Measurements from ENCODE around the gene EFCC1. TPM values are rescaled to one million over a fixed set of nuclear protein-coding genes. Genes with fewer than 3 reads are reported as not detected.

The EFCC1 gene
- total and polyA plus RNA-seq, 2 of the 8 experiments (the other 6 are each of a cell fraction or from before 2014, with no cell fraction given): 0.14 to 0.37 TPM

GRCh38 chr3:129061888-129062834, 61.1 kb downstream of the EFCC1 start:
- Histone ChIP-seq H3K79me1 (ENCODE audit: low read depth, low read length) (no peaks in the 10 kb centered on the region), H2BK120ac (replicated peaks; ENCODE audit: low read depth, low read length) (no peak overlapping the region), H3K23me2 (ENCODE audit: low read depth, low read length) (no peaks in the 10 kb centered on the region), H3K9me3 (ENCODE audit: insufficient read depth in 2 of 2, low read depth in 1 of 2, low read length in 1 of 2) (no peaks in the 10 kb centered on the region), H3K14ac (ENCODE audit: insufficient read length) (no peak overlapping the region), H4K8ac (ENCODE audit: extremely low read depth, insufficient read depth, low read length) (peak overlapping the region; percentile 83; the same call in 1 of the 2 replicates), H3K9ac (replicated peaks in 1 of 4; ENCODE audit: extremely low read depth in 1 of 4, low read depth in 3 of 4, low read length in 3 of 4) (no peak overlapping the region), H4K20me1 (replicated peaks in 1 of 2; ENCODE audit: control insufficient read depth in 1 of 2, insufficient read depth in 2 of 2, low read length in 2 of 2) (no peaks in the 10 kb centered on the region), H3K27me3 (replicated peaks in 1 of 4; ENCODE audit: control insufficient read depth in 3 of 4, extremely low read depth in 1 of 4, insufficient read depth in 3 of 4, low read length in 3 of 4) (no peaks in the 10 kb centered on the region), H3K4me2 (ENCODE audit: insufficient read depth in 1 of 2, low read depth in 2 of 2, low read length in 2 of 2) (no peak overlapping the region), H3K36me3 (ENCODE audit: control insufficient read depth in 2 of 4, insufficient read depth in 4 of 4, low read length in 3 of 4) (no peaks in the 10 kb centered on the region), H2BK5ac (ENCODE audit: low read depth, low read length) (no peak overlapping the region), H3K4me1 (replicated peaks in 1 of 4; ENCODE audit: control insufficient read depth in 3 of 4, insufficient read depth in 4 of 4, low read length in 3 of 4) (no peaks in the 10 kb centered on the region; a peak in 1 of 7 replicates), H2BK12ac (ENCODE audit: low read depth, low read length) (no peak overlapping the region), H2AFZ (ENCODE audit: low read length) (no peak overlapping the region; the same call in 1 of the 2 replicates), H3K4ac (replicated peaks; ENCODE audit: insufficient read length, low read depth, low read length) (no peak overlapping the region), H2BK15ac (ENCODE audit: low read length) (no peak overlapping the region), H4K91ac (replicated peaks; ENCODE audit: insufficient read length, low read length) (no peak overlapping the region), H3K27ac (ENCODE audit: low read depth, low read length) (no peak overlapping the region), H3K4me3 (ENCODE audit: extremely low read depth in 1 of 4, insufficient read depth in 2 of 4, low read depth in 3 of 4, low read length in 4 of 4) (no peak overlapping the region), H4K5ac (ENCODE audit: insufficient read length, low read depth, low read length) (no peak overlapping the region), H2AK5ac (ENCODE audit: low read depth, low read length) (no peak overlapping the region), H3K18ac (ENCODE audit: extremely low read depth, low read length) (no peak overlapping the region), H3K56ac (replicated peaks; ENCODE audit: insufficient read length, low read depth, low read length) (no peak overlapping the region), H2BK20ac (ENCODE audit: low read length) (no peak overlapping the region), H3K23ac (ENCODE audit: insufficient read length) (no peak overlapping the region), H3K79me2 (ENCODE audit: control insufficient read depth in 1 of 2, insufficient read depth in 2 of 2, low read length in 2 of 2) (no peaks in the 10 kb centered on the region)
- no peak for TF ChIP-seq POLR2A (IDR thresholded peaks at IDR 0.05; ENCODE audit: control extremely low read depth in 1 of 2, low read depth in 2 of 2, low read length in 2 of 2)
- TF ChIP-seq BRCA1 (IDR thresholded peaks at IDR 0.05; ENCODE audit: low read depth, low read length): no peak
- no peak for TF ChIP-seq RNF2 (IDR thresholded peaks at IDR 0.05; ENCODE audit: borderline replicate concordance, low read depth, low read length, missing control alignments, poor library complexity, severe bottlenecking)
- no peak for TF ChIP-seq EZH2 (IDR thresholded peaks at IDR 0.05; ENCODE audit: low read depth, low read length, severe bottlenecking)
- no peak for TF ChIP-seq CTBP2 (IDR thresholded peaks at IDR 0.05; ENCODE audit: borderline replicate concordance, insufficient read depth, insufficient read length, low read length)
- no peak for TF ChIP-seq PHF8 (conservative IDR thresholded peaks at IDR 0.05; ENCODE audit: low read depth, low read length)
- TF ChIP-seq TCF12 (IDR thresholded peaks at IDR 0.05; ENCODE audit: low read depth, low read length): no peak
- TF ChIP-seq RFX5 (IDR thresholded peaks at IDR 0.05; ENCODE audit: borderline replicate concordance, low read depth, low read length): no peak
- no peak for TF ChIP-seq SP2 (IDR thresholded peaks at IDR 0.05; ENCODE audit: low read length)
- TF ChIP-seq JUND (IDR thresholded peaks at IDR 0.05; ENCODE audit: low read length): no peak
- TF ChIP-seq CREB1 (IDR thresholded peaks at IDR 0.05): no peak
- FAIRE-seq (no peak), DNase-seq (ENCODE audit: low read depth in 1 of 2, low spot score in 2 of 2) (no peak)
- CTCF ChIA-PET (ENCODE audit: partially characterized antibody): interaction anchor here (1.1 to 14.9 kb wide), 4 partner anchors 6 to 92 kb away, joined by 4 to 210 read pairs (median 110); partner anchors contain the start of gene GP9
- 88% methylated on average over 28 of the region's 32 CpGs; no CpG with 5 or more reads in 1 of the 2 experiments for WGBS, 2 experiments (ENCODE audit: extremely low coverage in 1 of 2, insufficient coverage in 1 of 2, insufficient read length in 1 of 2, insufficient replicate concordance in 2 of 2, low coverage in 1 of 2, low lambda C conversion rate in 2 of 2, missing lambda C conversion rate in 1 of 2)
- POLR2A ChIA-PET (ENCODE audit: partially characterized antibody): no interaction called here
